GM12864 (cell line): Measurements from ENCODE around the gene ROPN1L.

Source experiments
- DNase-seq: peaks from one replicate; pipeline ENCODE4 v3.0.0-alpha.2; 2011; ENCODE audit warnings: low read depth
- H3K4me3 ChIP-seq: 2 replicates; pipeline ENCODE4 v1.5.1; 2011; ENCODE audit warnings: mild to moderate bottlenecking, low read depth, low read length, control low read depth
- TF ChIP-seq, protein P1 (sequence below): IDR thresholded peaks from 2 replicates; pipeline ENCODE4 v1.5.1; 2011; ENCODE audit warnings: low read depth, mild to moderate bottlenecking, moderate library complexity, low read length, control low read depth, inconsistent platforms; ENCODE audit errors: missing control alignments

The ROPN1L gene

GRCh38 chr5:10470669-10471068 is 29.0 kb downstream of the ROPN1L start:
- DNase-seq, result no peak
- TF ChIP-seq, protein P1, sequence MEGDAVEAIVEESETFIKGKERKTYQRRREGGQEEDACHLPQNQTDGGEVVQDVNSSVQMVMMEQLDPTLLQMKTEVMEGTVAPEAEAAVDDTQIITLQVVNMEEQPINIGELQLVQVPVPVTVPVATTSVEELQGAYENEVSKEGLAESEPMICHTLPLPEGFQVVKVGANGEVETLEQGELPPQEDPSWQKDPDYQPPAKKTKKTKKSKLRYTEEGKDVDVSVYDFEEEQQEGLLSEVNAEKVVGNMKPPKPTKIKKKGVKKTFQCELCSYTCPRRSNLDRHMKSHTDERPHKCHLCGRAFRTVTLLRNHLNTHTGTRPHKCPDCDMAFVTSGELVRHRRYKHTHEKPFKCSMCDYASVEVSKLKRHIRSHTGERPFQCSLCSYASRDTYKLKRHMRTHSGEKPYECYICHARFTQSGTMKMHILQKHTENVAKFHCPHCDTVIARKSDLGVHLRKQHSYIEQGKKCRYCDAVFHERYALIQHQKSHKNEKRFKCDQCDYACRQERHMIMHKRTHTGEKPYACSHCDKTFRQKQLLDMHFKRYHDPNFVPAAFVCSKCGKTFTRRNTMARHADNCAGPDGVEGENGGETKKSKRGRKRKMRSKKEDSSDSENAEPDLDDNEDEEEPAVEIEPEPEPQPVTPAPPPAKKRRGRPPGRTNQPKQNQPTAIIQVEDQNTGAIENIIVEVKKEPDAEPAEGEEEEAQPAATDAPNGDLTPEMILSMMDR, result no peak
- no peak overlapping the region for H3K4me3 ChIP-seq

GRCh38 chr5:10471677-10472076 is 30.0 kb downstream of the ROPN1L start:
- TF ChIP-seq, protein P1, result no peak
- DNase-seq, result no peak
- no peak overlapping the region for H3K4me3 ChIP-seq

DNA sequence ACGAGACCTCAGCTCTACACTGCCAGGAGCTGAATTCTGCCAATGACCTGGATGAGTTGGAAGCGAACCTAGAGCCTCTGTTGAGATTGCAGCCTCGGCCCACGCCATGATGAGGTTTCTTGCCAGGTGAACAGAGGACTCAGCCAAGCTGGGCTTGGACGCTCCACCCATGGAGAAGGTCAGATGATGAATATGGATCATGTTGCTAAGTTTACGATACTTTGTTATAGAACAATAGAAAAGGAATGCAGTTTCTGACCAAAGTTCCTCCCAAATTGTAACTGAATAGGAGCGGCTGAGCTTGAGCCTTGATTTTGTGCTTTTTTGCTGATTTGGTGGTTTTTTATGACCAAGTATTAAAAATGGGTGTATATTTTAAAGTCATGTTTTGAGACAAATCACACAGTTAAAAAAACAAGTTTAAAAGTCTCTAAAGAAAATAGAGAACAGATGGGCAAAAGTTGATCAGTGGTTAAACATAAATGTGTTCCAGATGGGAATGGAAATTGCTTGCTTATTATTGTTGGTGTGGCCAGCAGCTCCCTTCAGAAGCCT is 32.9 kb downstream of the ROPN1L start:
- TF ChIP-seq, protein P1, result no peak
- no peak for DNase-seq
- H3K4me3 ChIP-seq, result no peak overlapping the region

GRCh38 chr5:10475931-10476676 is 34.4 kb downstream of the ROPN1L start:
- no peak overlapping the region for H3K4me3 ChIP-seq
- DNase-seq, result no peak
- TF ChIP-seq, protein P1, result no peak

GRCh38 chr5:10476878-10477277 is 35.2 kb downstream of the ROPN1L start:
- DNase-seq, result no peak
- H3K4me3 ChIP-seq, result no peak overlapping the region
- TF ChIP-seq, protein P1, result no peak

GRCh38 chr5:10477943-10478342 is 36.3 kb downstream of the ROPN1L start:
- DNase-seq, result no peak
- H3K4me3 ChIP-seq, result no peak overlapping the region
- TF ChIP-seq, protein P1, result no peak

DNA sequence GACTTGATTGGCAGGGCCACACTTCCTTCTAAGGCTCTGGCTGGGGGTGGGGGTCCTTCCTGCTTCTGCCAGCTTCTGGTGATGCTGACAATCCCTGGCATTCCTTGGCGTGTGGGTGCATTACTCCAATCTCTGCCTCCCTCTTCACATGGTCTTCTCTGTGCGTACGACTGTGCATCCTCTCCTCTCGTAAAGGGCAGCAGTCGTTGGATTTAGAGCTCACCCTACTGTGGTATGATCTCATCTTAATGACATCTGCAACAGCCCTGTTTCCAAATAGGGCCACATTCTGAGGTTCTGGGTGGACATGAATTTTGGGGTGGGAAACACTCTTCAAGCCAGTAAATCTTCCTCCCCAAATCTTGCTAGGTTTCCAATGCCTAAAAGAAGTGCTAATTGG is 36.8 kb downstream of the ROPN1L start:
- H3K4me3 ChIP-seq, result no peak overlapping the region
- DNase-seq, result no peak
- TF ChIP-seq, protein P1, result no peak
